ENCODE results near the gene ZNF283.
"Not testable (repeated sequence)": the region's sequence is repeated elsewhere in the genome, so short reads cannot be mapped to it uniquely, and the experiment has no call there.

Gene ZNF283

GRCh38 chr19:43814663-43815352 is 12.3 kb upstream of the ZNF283 start:
- no peak overlapping the region for H3K27ac ChIP-seq (ENCODE audit: low read depth, low read length, poor library complexity, severe bottlenecking)
- no peaks in the 10 kb centered on the region for H3K9me3 ChIP-seq (ENCODE audit: low read length)
- no peaks in the 10 kb centered on the region for H3K79me2 ChIP-seq (ENCODE audit: insufficient read depth, low read length)
- no peak overlapping the region for H2AFZ ChIP-seq (ENCODE audit: low read length)
- H3K36me3 ChIP-seq (ENCODE audit: insufficient read depth, low read length): no peaks in the 10 kb centered on the region
- H3K27me3 ChIP-seq (ENCODE audit: insufficient read depth, low read length): 0 out of 2 replicates have a peak, but pooled peaks cover 3% of the 10 kb centered on the region
- no peak overlapping the region for H3K9ac ChIP-seq (ENCODE audit: low read length)
- TF ChIP-seq, protein P1, sequence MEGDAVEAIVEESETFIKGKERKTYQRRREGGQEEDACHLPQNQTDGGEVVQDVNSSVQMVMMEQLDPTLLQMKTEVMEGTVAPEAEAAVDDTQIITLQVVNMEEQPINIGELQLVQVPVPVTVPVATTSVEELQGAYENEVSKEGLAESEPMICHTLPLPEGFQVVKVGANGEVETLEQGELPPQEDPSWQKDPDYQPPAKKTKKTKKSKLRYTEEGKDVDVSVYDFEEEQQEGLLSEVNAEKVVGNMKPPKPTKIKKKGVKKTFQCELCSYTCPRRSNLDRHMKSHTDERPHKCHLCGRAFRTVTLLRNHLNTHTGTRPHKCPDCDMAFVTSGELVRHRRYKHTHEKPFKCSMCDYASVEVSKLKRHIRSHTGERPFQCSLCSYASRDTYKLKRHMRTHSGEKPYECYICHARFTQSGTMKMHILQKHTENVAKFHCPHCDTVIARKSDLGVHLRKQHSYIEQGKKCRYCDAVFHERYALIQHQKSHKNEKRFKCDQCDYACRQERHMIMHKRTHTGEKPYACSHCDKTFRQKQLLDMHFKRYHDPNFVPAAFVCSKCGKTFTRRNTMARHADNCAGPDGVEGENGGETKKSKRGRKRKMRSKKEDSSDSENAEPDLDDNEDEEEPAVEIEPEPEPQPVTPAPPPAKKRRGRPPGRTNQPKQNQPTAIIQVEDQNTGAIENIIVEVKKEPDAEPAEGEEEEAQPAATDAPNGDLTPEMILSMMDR (IDR thresholded peaks at IDR 0.05; ENCODE audit: low read length): no peak
- no peak for TF ChIP-seq EZH2 (IDR thresholded peaks at IDR 0.05; ENCODE audit: borderline replicate concordance, low read length)
- no peaks in the 10 kb centered on the region for H3K4me1 ChIP-seq (ENCODE audit: insufficient read depth, low read length, severe bottlenecking)
- no peaks in the 10 kb centered on the region for H3K9me2 ChIP-seq (ENCODE audit: low read depth, low read length)
- H3K4me2 ChIP-seq (ENCODE audit: low read length): no peak overlapping the region
- no peaks in the 10 kb centered on the region for H3F3A ChIP-seq (ENCODE audit: insufficient read depth, low read length)
- no peaks in the 10 kb centered on the region for H4K20me1 ChIP-seq (ENCODE audit: insufficient read depth, low read length)
- no peak overlapping the region for H3K4me3 ChIP-seq (ENCODE audit: low read depth, low read length, poor library complexity, severe bottlenecking)

DNA sequence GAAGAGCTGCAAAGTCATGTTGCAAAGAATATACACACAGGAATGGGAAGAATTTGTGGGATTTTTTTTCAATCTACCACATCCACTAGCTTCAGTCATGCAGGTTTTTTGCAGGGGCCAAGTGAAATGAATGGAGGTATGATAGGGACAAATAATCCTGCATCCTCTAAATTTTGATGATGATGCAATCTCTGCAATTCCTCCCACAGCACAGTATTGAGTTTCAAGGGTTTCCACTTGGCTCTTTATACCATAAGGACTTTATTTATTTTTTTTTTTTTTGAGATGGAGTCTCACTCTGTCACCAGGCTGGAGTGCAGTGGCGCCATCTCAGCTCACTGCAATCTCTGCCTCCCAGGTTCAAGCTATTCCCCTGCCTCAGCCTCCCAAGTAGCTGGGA is 9.7 kb upstream of the ZNF283 start:
- not testable (repeated sequence) for H3K9me3 ChIP-seq (ENCODE audit: low read length); H3F3A ChIP-seq (ENCODE audit: insufficient read depth, low read length); H3K79me2 ChIP-seq (ENCODE audit: insufficient read depth, low read length); H4K20me1 ChIP-seq (ENCODE audit: insufficient read depth, low read length); H3K9ac ChIP-seq (ENCODE audit: low read length); H3K27ac ChIP-seq (ENCODE audit: low read depth, low read length, poor library complexity, severe bottlenecking); H3K4me1 ChIP-seq (ENCODE audit: insufficient read depth, low read length, severe bottlenecking); H3K4me2 ChIP-seq (ENCODE audit: low read length); H3K4me3 ChIP-seq (ENCODE audit: low read depth, low read length, poor library complexity, severe bottlenecking); H3K36me3 ChIP-seq (ENCODE audit: insufficient read depth, low read length); H2AFZ ChIP-seq (ENCODE audit: low read length); H3K27me3 ChIP-seq (ENCODE audit: insufficient read depth, low read length); H3K9me2 ChIP-seq (ENCODE audit: low read depth, low read length)

GRCh38 chr19:43818500-43818899 is 8.6 kb upstream of the ZNF283 start:
- no peak overlapping the region for H3K4me2 ChIP-seq (ENCODE audit: low read length)
- H3K27ac ChIP-seq (ENCODE audit: low read depth, low read length, poor library complexity, severe bottlenecking): no peak overlapping the region
- no peak overlapping the region for H3K9ac ChIP-seq (ENCODE audit: low read length)
- no peak overlapping the region for H3K4me3 ChIP-seq (ENCODE audit: low read depth, low read length, poor library complexity, severe bottlenecking)
- no peaks in the 10 kb centered on the region for H3K9me3 ChIP-seq (ENCODE audit: low read length)
- no peaks in the 10 kb centered on the region for H3K9me2 ChIP-seq (ENCODE audit: low read depth, low read length)
- no peaks in the 10 kb centered on the region for H3K36me3 ChIP-seq (ENCODE audit: insufficient read depth, low read length)
- no peaks in the 10 kb centered on the region for H4K20me1 ChIP-seq (ENCODE audit: insufficient read depth, low read length)
- no peak for TF ChIP-seq EZH2 (IDR thresholded peaks at IDR 0.05; ENCODE audit: borderline replicate concordance, low read length)
- TF ChIP-seq, protein P1 (IDR thresholded peaks at IDR 0.05; ENCODE audit: low read length): no peak
- H3K79me2 ChIP-seq (ENCODE audit: insufficient read depth, low read length): no peaks in the 10 kb centered on the region
- no peaks in the 10 kb centered on the region for H3K4me1 ChIP-seq (ENCODE audit: insufficient read depth, low read length, severe bottlenecking)
- H2AFZ ChIP-seq (ENCODE audit: low read length): no peak overlapping the region
- H3F3A ChIP-seq (ENCODE audit: insufficient read depth, low read length): no peaks in the 10 kb centered on the region
- 0 out of 2 replicates have a peak, but pooled peaks cover 3% of the 10 kb centered on the region for H3K27me3 ChIP-seq (ENCODE audit: insufficient read depth, low read length)
